K562 (cell line): ENCODE data around the gene ECSIT. TPM values are rescaled to one million over a fixed set of nuclear protein-coding genes. Genes with fewer than 3 reads are reported as not detected.
A peak's percentile ranks its signal among the peaks of the same experiment; 100 is the strongest.

Source experiments
- ATF1 ChIP-seq, 2 experiments: fragments of 450-650 bp in 1 of 2; IDR thresholded peaks; 2 replicates each; pipeline ENCODE4 v1.6.1; 2016; ENCODE audit warnings: missing compliant biosample characterization in 1 of 2, missing genetic modification characterization in 1 of 2
- BMI1 ChIP-seq: fragments of 150-350 bp; IDR thresholded peaks from 2 replicates; pipeline ENCODE4 v1.6.1; 2014; ENCODE audit warnings: low read length
- CBX3 ChIP-seq, 2 experiments: IDR thresholded peaks; 1 replicate in 1 of 2; 2 replicates in 1 of 2; pipeline ENCODE4 v1.6.1; 2012; ENCODE audit warnings: inconsistent platforms in 2 of 2, low read length in 2 of 2, borderline replicate concordance in 1 of 2, control low read depth in 1 of 2
- CEBPG ChIP-seq, 3 experiments: fragments of 200-800 bp in 1 of 3; sonication (Bioruptor generic) in 1 of 3; sonication (generic) in 1 of 3; formaldehyde crosslinking in 1 of 3; IDR thresholded peaks in 2 of 3; conservative IDR thresholded peaks in 1 of 3; 2 replicates each; pipeline versions ENCODE4 v1.6.1 to v1.8.0; 2016 to 2022; ENCODE audit warnings: missing compliant biosample characterization in 2 of 3, missing genetic modification characterization in 2 of 3, mild to moderate bottlenecking in 1 of 3, missing genetic modification reagents in 1 of 3
- EHMT2 ChIP-seq: fragments of 450-650 bp; IDR thresholded peaks from 2 replicates; pipeline ENCODE4 v1.6.1; 2018; ENCODE audit warnings: antibody characterized with exemption
- FOXM1 ChIP-seq, 2 experiments: fragments of 450-650 bp in 1 of 2; sonication (generic) in 1 of 2; formaldehyde crosslinking in 1 of 2; IDR thresholded peaks; 2 replicates each; pipeline versions ENCODE4 v1.6.1 to v1.9.0; 2017 to 2022; ENCODE audit warnings: low read depth in 2 of 2, mild to moderate bottlenecking in 2 of 2, missing genetic modification reagents in 1 of 2, moderate library complexity in 1 of 2
- HDAC1 ChIP-seq, 2 experiments: fragments of 450-650 bp; IDR thresholded peaks; 2 replicates each; pipeline ENCODE4 v1.6.1; 2016 to 2017; ENCODE audit warnings: inconsistent platforms in 1 of 2, mild to moderate bottlenecking in 1 of 2, moderate library complexity in 1 of 2
- MIER1 ChIP-seq: fragments of 450-650 bp; IDR thresholded peaks from 2 replicates; pipeline ENCODE4 v1.6.1; 2016; ENCODE audit warnings: antibody characterized with exemption, mild to moderate bottlenecking, low read depth
- NCOA6 ChIP-seq: fragments of 450-650 bp; IDR thresholded peaks from 2 replicates; pipeline ENCODE4 v1.6.1; 2017; ENCODE audit warnings: mild to moderate bottlenecking
- NR3C1 ChIP-seq: sonication (generic); formaldehyde crosslinking; IDR thresholded peaks from 2 replicates; pipeline ENCODE4 v1.8.1; 2022; ENCODE audit warnings: missing genetic modification reagents
- POLR2G ChIP-seq: fragments of 200-400 bp; formaldehyde crosslinking; IDR thresholded peaks from 2 replicates; pipeline ENCODE4 v1.6.1; 2017; ENCODE audit warnings: low read depth, mild to moderate bottlenecking, antibody characterized with exemption, low read length, moderate library complexity
- PRPF4 ChIP-seq: fragments of 200-400 bp; formaldehyde crosslinking; IDR thresholded peaks from one replicate; pipeline ENCODE4 v1.6.1; 2017; ENCODE audit warnings: low read length, low read depth, mild to moderate bottlenecking; ENCODE audit not compliant: insufficient read depth, poor library complexity, severe bottlenecking
- RFX1 ChIP-seq: fragments of 450-650 bp; IDR thresholded peaks from 2 replicates; pipeline ENCODE4 v1.6.1; 2016; ENCODE audit warnings: mild to moderate bottlenecking, moderate library complexity
- SIRT6 ChIP-seq: IDR thresholded peaks from one replicate; pipeline ENCODE4 v1.6.1; 2012; ENCODE audit warnings: low read depth, mild to moderate bottlenecking, control low read depth, inconsistent platforms, low read length, moderate library complexity
- SLC30A9 ChIP-seq: fragments of 250-450 bp; sonication (Bioruptor Pico); IDR thresholded peaks from 2 replicates; pipeline ENCODE4 v1.8.0; 2022; ENCODE audit warnings: mild to moderate bottlenecking, moderate library complexity
- SREBF1 ChIP-seq: fragments of 150-350 bp; IDR thresholded peaks from 2 replicates; pipeline ENCODE4 v1.6.1; 2014; ENCODE audit warnings: antibody characterized with exemption, low read depth, low read length, borderline replicate concordance
- SRSF9 ChIP-seq: fragments of 200-400 bp; formaldehyde crosslinking; IDR thresholded peaks from 2 replicates; pipeline ENCODE4 v1.6.1; 2017; ENCODE audit warnings: low read depth, low read length, borderline replicate concordance
- SUPT5H ChIP-seq: fragments of 450-650 bp; IDR thresholded peaks from 2 replicates; pipeline ENCODE4 v1.6.1; 2016
- TBP ChIP-seq: optimal IDR thresholded peaks from 2 replicates; pipeline ENCODE3; 2011; ENCODE audit warnings: low read depth, low read length, improper control_type of control experiment
- ZBTB7A ChIP-seq: IDR thresholded peaks from 2 replicates; pipeline ENCODE4 v1.6.1; 2011; ENCODE audit warnings: low read depth, mild to moderate bottlenecking, low read length, moderate library complexity, borderline replicate concordance; ENCODE audit not compliant: control insufficient read depth
- ZNF174 ChIP-seq: fragments of 250-450 bp; sonication (Bioruptor Pico); IDR thresholded peaks from 2 replicates; pipeline ENCODE4 v1.4.0; 2020; ENCODE audit warnings: mild to moderate bottlenecking
- ZNF217 ChIP-seq: sonication (generic); formaldehyde crosslinking; IDR thresholded peaks from 2 replicates; pipeline ENCODE4 v1.8.0; 2022; ENCODE audit warnings: mild to moderate bottlenecking, missing genetic modification reagents
- ZNF224 ChIP-seq: sonication (generic); formaldehyde crosslinking; IDR thresholded peaks from 2 replicates; pipeline ENCODE4 v1.8.0; 2022; ENCODE audit warnings: mild to moderate bottlenecking, missing genetic modification reagents
- ZNF444 ChIP-seq: fragments of 250-450 bp; sonication (Bioruptor Pico); IDR thresholded peaks from 2 replicates; pipeline ENCODE4 v1.4.0; 2020; ENCODE audit warnings: mild to moderate bottlenecking, moderate library complexity
- ZNF76 ChIP-seq: fragments of 250-450 bp; sonication (Bioruptor Pico); IDR thresholded peaks from 2 replicates; pipeline ENCODE4 v1.4.0; 2020; ENCODE audit warnings: mild to moderate bottlenecking, moderate library complexity, borderline replicate concordance
- polyA plus RNA-seq, 8 experiments: library from polyadenylated mRNA; depleted of rRNA in 4 of 8; stranded (reverse) in 5 of 8; unstranded in 3 of 8; fragments of >200 nt; fragmentation: Nextera tagmentation in 2 of 8; fragmentation: Illumina TruSeq in 1 of 8; extraction: Ambion mirVana in 2 of 8; extraction: Trizol in 1 of 8; gene quantifications; 2 replicates each; pipeline versions ENCODE4 v1.2.1 to v1.2.3, GENCODE V29; 2011 to 2014; ENCODE audit warnings: inconsistent platforms in 1 of 8, missing spikeins in 1 of 8
- total RNA-seq, 7 experiments: library from RNA; depleted of rRNA in 6 of 7; stranded (reverse); fragments of >200 nt in 6 of 7; fragmentation: Illumina TruSeq in 2 of 7; extraction: Trizol in 2 of 7; gene quantifications; 2 replicates each; pipeline versions ENCODE4 v1.2.1 to v1.2.3, GENCODE V29; 2011 to 2021; ENCODE audit warnings: low replicate concordance in 1 of 7
- TF ChIP-seq, protein P1 (sequence below), 3 experiments: IDR thresholded peaks in 2 of 3; conservative IDR thresholded peaks in 1 of 3; 2 replicates each; pipeline ENCODE4 v1.5.1; 2011 to 2012; ENCODE audit warnings: low read length in 3 of 3, mild to moderate bottlenecking in 3 of 3, control low read depth in 2 of 3, improper control_type of control experiment in 1 of 3, inconsistent platforms in 1 of 3, low read depth in 1 of 3, mixed read lengths in 1 of 3, moderate library complexity in 1 of 3; ENCODE audit not compliant: insufficient read depth in 2 of 3

Gene ECSIT
- total and polyA plus RNA-seq, 9 of the 15 experiments (the other 6 are each of a cell fraction or from before 2014, with no cell fraction given): 1.1 to 82.5 (median 43.9) TPM

GRCh38 chr19:11481534-11482383 lies 47.2 kb downstream of the ECSIT start (continued):
- TF ChIP-seq CEBPG (CRISPR knock-in tag; IDR thresholded peaks at IDR 0.05) (no peak), CEBPG (tag; conservative IDR thresholded peaks at IDR 0.05 in 1 of 2, IDR thresholded peaks at IDR 0.05 in 1 of 2) (no peak), TBP (peak; percentile 9), POLR2G (peak; percentile 77), PRPF4 (no peak), BMI1 (no peak), FOXM1 (IDR thresholded peaks at IDR 0.05; ENCODE audit: low read depth) (no peak), FOXM1 (CRISPR knock-in tag; IDR thresholded peaks at IDR 0.05; ENCODE audit: low read depth) (no peak), SREBF1 (no peak), MIER1 (peak; percentile 85), SUPT5H (0 out of 2 replicates have a peak, but pooled peaks have one; percentile 4), NCOA6 (peak; percentile 79), NR3C1 (CRISPR knock-in tag) (no peak), ZNF444 (CRISPR knock-in tag) (no peak), SRSF9 (no peak), SIRT6 (no peak), ZBTB7A (peak; percentile 67; the same call in 1 of the 2 replicates), HDAC1 (IDR thresholded peaks at IDR 0.05) (no peak), ZNF76 (no peak), RFX1 (no peak), EHMT2 (peak; percentile 92), CBX3 (IDR thresholded peaks at IDR 0.05; ENCODE audit: borderline replicate concordance in 1 of 2, low read length in 2 of 2) (0 out of 3 replicates have a peak, but pooled peaks of 1 of the 2 experiments have one; percentile 38), ZNF224 (CRISPR knock-in tag) (no peak), ZNF174 (no peak), SLC30A9 (no peak), ATF1 (CRISPR knock-in tag; IDR thresholded peaks at IDR 0.05) (0 out of 2 replicates have a peak, but pooled peaks have one; percentile 16), ATF1 (tag; IDR thresholded peaks at IDR 0.05) (peak; percentile 80), ZNF217 (CRISPR knock-in tag) (no peak)
- TF ChIP-seq, protein P1, sequence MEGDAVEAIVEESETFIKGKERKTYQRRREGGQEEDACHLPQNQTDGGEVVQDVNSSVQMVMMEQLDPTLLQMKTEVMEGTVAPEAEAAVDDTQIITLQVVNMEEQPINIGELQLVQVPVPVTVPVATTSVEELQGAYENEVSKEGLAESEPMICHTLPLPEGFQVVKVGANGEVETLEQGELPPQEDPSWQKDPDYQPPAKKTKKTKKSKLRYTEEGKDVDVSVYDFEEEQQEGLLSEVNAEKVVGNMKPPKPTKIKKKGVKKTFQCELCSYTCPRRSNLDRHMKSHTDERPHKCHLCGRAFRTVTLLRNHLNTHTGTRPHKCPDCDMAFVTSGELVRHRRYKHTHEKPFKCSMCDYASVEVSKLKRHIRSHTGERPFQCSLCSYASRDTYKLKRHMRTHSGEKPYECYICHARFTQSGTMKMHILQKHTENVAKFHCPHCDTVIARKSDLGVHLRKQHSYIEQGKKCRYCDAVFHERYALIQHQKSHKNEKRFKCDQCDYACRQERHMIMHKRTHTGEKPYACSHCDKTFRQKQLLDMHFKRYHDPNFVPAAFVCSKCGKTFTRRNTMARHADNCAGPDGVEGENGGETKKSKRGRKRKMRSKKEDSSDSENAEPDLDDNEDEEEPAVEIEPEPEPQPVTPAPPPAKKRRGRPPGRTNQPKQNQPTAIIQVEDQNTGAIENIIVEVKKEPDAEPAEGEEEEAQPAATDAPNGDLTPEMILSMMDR (IDR thresholded peaks at IDR 0.05 in 2 of 3, conservative IDR thresholded peaks at IDR 0.05 in 1 of 3; ENCODE audit: insufficient read depth in 2 of 3, low read depth in 1 of 3, low read length in 3 of 3): peak in 1 of 3 experiments; percentile 16; a peak in 1 of 6 replicates
